Renal pelvis (tissue), 4 donors: ENCODE results near the gene TLR7. TPM values are rescaled to one million over a fixed set of nuclear protein-coding genes. Genes with fewer than 3 reads are reported as not detected.

Experiments
- DNase-seq: peaks from one replicate; pipeline ENCODE4 v3.0.0-alpha.2; 2013
- polyA plus RNA-seq, 3 donors: library from polyadenylated mRNA; unstranded; fragments of 120-200 nt; gene quantifications; one replicate each; pipeline ENCODE4 v1.2.1, GENCODE V29; 2013; ENCODE audit not compliant: insufficient read length in 3 of 3

Gene TLR7
- polyA plus RNA-seq, 3 donors, result 0.44 to 0.68 (median 0.58) TPM

DNA sequence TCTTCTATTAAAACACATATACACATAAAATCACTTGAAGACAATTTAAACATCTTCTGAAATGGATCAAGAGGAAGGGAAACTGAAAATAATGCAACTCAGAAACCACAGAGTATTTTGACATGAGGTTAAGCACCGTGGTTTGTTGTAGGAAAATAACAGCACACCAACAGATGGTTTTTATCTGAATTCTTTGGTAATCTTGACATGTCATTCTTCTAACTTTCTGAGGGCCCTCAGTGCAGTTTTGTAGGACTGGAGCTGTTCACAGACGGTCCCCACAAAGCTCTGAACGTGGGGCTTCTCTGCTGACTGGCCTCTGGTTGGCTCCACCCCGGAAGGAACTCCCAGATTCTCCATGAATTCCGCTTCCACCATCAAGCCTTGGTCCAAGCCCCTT, 23.6 kb downstream of the TLR7 start:
- DNase-seq, result no peak

DNA sequence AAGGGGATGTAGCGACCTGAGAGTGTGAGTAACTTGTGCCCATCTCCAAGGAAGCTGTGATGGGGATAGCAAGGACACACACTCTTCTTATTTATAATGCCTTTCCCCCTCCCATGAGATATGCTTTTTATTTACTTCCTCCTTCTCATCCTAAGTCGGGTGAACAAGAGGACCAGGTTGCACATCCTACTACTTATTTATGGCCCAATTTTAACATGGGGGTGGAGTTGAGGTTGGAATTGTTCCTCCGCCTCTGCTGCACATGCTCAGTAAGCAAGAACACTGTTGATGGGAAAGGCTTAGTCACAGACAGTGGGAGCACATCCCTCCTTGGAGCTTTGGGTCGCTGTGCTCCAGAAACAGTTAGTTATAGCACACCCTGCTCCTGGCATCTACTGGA, 24.3 kb downstream of the TLR7 start:
- no peak for DNase-seq

DNA sequence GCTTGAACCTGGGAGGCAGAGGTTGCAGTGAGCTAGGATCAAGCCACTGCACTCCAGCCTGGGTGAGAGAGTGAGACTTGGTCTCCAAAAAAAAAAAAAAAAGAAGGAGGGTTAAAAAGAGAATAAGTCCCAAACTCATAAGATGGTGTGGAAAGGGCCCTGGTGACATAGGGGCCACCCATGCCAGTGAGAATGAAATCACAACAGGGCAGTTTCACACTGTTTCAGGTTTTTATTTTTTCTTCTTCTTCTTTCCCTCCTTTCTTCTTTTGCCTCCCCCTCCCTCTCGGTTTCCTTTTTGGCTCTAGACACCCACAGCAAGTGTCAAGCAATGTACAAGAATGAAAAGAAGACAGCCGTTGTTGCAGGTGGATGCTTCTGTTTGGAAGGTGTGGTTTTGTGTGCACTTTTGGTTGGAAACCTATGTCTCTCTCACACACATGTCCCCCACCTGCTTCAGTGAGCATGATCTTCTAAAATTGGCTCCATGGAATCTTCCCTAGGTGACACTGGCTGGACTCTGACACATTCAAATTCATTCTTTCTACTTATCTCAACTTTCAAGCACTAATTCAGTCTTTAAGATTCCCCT, 25.1 kb downstream of the TLR7 start:
- DNase-seq, result no peak

DNA sequence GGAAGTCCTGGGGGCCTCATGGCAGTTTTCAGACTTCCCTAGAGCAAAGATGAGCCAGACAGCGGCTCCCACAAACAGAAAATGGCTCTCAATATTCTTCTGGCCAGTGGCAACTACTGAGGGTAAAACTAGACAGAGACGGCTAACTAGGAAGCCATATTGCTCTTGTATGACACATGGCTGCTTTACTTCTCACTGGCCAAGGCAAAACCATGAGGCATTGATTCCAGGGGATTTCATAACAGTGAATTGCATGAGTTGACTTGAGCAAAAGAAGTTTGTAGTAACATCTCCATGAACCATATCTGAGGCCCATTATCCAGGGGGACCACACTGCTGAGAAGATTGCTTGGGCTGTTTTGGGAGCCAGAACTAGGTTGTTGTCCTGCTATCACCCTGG, 25.8 kb downstream of the TLR7 start:
- no peak for DNase-seq

DNA sequence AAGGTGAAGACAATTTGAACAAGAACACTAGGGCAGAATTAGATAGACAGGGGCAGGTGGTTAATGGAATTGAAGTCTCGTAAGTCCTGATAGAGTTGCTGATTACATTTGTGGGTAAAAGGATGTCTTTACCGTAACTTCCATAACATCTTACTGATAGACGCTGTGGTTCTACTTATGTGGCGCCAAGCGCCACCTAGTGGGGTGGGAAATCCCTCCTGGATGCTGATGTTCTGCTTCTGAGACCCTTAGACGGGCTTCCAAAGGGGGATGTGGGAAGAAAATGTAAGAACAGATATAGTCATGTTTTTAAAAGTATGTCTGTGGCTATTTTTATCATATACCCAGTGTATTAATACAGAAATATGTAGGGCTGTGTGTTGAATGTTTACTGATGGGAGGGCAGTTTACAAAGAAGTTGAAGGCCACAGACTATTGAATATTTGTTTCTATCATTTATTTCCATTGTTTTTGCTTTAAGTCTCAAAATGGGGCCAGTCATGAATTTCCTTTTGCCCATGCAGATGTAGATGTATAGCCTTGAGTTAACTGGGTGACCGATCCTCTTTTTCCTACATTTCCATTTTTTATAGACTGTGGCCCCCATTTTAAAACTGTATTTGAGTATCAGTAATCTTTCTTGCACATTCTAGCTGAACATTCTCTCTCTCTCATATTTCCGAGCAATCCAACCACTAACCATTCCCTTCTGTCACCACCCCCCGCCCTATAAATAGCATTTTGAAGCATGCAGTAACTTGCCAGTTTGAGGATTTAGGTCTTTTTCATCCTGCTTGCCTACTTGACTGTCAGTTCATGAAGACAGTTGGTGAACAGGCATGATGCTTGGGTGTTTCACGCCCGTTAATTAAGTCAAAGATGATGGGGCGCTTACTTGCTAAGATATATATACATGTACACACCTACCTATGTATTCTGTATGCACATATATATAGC, 27.5 kb downstream of the TLR7 start:
- peak; percentile 19 for DNase-seq

DNA sequence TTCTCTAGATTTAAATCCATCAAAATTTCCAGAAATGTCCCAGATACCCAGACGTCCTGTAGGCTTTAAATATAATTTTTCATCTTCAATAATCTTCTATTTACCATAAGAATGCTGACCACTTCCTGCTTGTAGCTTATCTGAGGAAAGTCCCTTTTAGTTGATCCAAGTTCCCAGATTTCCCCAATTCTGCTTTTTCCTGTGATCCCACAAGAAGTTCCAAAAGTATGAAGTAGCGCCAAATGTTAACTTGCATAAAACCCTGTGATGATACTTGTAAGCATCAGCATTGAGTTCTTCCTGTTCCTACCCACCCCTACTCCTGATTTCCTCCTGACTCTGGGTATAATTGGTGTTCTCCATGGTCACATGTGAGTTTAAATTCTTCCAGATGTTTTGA, 29.0 kb downstream of the TLR7 start:
- no peak for DNase-seq

DNA sequence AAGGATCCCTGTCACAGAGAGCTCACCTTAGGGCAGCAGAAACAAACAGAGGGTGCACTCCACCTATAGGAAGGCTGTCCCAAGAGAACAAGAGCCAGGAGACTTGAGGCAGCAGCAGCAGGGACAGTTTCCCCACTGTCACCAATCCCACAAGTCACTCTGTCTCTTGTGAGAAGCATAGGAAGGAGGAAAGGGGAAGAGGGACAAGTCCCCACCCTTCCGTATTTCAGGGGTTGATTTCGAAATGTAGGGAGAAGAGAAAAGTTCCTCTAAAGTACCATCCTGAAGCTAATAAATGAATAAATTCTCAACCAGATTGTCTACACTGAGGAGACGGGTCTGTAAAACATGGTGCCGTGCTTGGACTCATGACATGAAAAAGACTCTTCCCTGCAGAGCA, 30.1 kb downstream of the TLR7 start:
- DNase-seq, result no peak

DNA sequence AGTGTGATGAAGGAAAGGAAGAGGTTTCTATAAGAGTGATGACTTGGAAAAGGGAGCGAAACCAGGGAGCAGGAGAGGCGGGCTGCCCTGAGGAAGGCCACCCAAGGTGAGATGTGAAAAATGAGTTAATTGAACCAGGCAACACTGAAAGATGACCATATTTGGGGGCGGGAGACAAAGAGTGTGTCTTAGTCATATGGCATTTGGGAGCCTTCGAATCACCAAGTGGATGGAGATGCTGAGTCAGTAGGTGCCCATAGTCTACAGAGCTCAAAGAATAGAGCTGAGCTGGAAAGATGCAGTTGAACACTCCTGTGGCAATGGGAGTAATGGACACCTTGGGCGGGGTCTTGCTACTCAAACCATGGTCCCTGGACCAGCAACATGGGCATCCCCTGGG, 31.2 kb downstream of the TLR7 start:
- no peak for DNase-seq

DNA sequence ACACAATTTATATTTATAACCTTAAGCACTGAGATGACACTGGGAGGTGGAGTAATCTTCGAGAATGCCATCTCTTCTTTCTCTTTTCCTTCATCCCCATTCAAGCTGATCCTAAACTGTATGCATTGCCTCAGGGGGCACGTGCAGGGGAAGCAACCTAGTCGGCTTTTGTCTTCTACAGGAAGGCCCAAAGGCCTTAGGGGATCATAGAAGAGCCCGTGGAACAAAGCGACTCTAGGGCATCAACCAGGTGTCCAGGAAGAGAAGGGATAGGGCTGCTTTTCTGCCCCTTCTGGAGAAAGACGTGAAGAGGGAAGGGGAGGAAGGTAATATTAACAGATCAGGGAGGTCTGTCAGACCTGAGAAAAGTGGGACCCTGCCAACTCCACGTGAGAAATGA, 32.6 kb downstream of the TLR7 start:
- no peak for DNase-seq

DNA sequence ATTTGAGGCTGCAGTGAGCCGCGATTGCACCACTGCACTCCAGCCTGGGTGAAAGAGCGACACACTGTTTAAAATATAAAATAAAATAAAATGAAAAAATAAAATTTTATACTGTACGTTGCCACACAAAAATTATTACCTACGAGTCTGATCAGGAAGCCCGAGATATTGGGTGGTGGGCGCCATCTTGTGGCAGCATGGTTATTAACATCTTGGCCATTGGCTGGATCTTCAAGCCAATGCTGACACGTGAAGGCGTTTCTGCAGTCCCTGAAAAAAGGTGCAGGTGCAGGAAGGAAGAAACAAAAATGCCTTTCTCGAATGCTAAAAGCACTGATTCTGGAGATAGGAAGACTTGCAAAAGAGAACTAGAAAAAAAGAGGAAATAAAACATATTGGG, 34.6 kb downstream of the TLR7 start:
- DNase-seq, result peak; percentile 19

DNA sequence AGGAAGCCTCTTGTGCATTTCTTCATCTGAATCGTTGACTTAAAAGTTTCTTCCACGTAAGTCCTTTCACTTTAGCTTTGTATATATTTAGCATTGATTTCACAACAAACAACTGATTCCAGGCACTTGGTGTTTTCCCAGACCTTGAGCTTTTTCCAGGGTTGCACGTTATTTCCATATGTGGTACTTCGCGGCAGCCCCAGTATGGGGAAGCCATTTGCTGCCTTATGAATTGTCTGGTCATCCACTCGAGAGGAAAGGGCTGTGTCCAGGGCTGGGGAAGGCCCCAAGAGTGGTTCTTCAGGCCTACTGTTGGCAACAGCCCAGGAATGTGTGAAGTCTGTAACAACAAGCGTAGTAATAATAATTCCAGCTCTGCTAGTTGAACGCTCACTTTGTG, 36.8 kb downstream of the TLR7 start:
- DNase-seq, result no peak

DNA sequence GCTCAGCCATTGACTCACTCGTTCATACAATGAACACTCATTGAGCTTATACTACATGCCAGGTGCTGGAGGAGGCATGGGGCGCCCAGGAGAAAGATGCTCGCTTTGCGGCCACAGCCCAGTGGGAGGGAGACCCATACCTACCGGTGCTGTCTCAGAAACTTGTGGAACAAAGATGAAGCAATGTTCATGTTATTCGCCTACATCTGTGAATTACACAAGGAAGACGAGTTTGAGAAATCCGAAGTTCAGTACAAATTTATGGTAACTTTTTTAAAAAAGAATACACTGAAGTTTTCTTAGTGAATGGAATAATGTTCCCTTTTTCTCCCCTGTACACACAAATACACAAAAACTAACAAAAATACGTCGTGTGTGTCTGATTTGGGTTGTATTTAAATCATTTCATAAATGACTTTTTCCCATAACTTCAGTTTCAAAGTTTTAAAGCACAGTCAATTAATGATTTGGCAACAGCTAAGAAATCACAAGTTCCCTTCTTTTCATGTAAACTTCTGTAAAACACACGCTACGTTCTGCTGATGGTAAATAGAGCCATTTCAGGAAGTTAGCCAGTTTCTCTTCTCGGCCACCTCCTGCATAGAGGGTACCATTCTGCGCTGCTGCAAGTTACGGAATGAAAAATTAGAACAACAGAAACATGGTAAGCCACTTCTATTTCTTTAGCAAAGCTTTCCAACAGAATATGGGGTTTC, 39.3 kb downstream of the TLR7 start, which contains the start of gene TLR8:
TLR8 (plus strand) TSS at position 575 of the 716 bp plus-strand sequence; CDS start at position 662, 87 bp downstream.
- no peak for DNase-seq

DNA sequence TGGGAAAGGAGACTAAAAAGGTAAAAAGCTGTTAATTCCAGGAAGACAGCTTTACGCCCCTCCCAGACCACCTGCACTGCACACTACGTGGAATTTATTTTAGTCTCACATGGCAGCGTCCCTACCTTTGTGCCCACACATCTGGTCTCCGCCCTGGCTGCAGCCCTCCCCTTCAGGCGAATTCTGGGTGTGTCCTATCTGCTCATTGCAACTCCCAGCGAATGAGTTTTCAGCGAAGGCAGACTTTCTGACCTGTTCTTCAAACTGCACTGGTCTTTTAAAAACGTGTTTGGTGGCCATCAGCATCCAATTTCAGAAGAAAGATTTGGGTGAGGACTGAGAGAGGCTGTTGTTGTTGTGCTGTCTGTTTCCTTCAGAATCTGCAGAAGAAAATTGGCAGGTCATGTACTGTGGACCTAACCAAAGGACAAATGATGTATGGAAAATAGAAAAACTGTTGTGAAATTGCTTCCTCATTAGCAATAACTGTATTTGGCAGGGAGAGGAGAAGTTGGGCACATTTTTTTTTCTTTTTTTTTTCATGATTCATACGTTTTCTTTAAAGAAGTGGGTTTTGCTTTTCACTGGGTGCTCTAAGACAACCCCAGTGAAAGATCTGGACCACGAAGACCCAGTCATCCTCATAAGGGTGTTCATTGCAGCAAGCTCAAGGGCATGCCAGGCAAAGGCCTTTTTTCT, 43.7 kb downstream of the TLR7 start:
- no peak for DNase-seq

DNA sequence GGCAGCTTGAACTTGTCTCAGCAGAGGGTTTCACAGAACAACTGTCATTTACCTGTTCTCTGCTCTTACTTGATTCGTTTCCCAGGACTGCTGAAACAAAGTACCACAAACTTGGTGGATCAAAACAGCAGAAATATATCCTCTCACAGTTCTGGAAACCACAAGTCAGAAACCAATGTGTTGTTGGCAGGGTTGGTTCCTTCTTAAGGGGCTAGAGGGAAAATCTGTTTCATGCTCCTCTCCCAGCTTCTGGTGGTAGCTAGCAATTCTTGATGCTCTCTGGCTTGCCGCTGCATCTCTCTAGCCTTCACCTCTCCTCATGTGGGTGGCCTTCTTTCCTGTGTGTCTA, 44.2 kb downstream of the TLR7 start:
- DNase-seq, result no peak

DNA sequence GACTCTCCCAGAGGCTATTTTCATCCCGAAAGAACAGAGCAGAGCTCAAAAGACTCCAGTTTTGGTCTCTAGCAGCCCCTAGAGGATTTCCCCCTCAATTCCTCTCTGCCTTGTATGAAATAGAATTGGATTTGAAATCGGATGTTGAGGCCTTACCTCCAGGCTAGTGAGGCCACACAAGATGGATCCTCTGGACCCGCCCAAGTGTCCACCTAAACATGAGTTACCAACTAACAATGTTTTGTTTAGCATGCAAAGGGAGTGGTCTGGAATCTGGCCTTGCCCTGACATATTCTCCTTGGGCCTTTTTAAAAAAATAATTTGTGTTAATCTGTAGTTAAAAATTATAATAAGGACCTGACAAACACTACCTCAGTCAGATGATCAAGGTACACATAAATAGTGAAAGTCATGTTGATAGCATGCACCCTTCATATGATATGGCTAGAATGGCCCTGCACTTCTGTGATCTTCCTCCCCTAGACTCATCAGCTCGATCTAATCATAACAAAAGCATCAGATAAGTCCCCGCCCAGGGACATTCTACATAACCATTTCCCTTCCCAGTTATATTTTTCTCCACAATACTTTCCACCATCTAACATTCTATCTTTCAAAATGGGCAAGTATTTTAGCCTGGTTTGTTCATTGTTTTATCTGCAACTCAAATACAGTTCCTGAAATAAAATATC, 46.1 kb downstream of the TLR7 start:
- no peak for DNase-seq

DNA sequence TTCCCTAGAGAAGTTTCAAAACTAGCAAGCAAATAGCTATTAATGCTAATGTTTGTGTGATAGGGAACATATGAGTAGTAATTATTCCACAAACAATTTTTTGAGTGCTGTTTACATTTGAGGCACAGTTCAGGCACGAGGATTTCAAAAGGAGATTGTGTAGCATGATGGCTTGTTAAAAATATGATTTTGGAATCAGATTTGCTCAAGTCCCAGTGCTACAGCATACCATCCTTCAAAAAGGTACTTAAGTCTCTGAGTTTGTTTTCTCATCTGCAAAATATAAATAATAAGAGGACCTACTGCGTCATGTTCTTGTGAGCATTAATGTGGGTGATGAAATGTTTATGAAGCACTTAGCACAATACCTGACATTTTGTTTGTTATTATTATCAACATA, 50.9 kb downstream of the TLR7 start:
- DNase-seq, result no peak

DNA sequence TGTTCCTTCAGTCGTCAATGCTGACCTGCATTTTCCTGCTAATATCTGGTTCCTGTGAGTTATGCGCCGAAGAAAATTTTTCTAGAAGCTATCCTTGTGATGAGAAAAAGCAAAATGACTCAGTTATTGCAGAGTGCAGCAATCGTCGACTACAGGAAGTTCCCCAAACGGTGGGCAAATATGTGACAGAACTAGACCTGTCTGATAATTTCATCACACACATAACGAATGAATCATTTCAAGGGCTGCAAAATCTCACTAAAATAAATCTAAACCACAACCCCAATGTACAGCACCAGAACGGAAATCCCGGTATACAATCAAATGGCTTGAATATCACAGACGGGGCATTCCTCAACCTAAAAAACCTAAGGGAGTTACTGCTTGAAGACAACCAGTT, 52.2 kb downstream of the TLR7 start:
- no peak for DNase-seq

DNA sequence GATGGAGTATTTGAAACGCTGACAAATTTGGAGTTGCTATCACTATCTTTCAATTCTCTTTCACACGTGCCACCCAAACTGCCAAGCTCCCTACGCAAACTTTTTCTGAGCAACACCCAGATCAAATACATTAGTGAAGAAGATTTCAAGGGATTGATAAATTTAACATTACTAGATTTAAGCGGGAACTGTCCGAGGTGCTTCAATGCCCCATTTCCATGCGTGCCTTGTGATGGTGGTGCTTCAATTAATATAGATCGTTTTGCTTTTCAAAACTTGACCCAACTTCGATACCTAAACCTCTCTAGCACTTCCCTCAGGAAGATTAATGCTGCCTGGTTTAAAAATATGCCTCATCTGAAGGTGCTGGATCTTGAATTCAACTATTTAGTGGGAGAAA, 52.7 kb downstream of the TLR7 start:
- DNase-seq, result no peak

DNA sequence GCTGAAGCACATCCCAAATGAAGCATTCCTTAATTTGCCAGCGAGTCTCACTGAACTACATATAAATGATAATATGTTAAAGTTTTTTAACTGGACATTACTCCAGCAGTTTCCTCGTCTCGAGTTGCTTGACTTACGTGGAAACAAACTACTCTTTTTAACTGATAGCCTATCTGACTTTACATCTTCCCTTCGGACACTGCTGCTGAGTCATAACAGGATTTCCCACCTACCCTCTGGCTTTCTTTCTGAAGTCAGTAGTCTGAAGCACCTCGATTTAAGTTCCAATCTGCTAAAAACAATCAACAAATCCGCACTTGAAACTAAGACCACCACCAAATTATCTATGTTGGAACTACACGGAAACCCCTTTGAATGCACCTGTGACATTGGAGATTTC, 54.1 kb downstream of the TLR7 start:
- DNase-seq, result no peak

DNA sequence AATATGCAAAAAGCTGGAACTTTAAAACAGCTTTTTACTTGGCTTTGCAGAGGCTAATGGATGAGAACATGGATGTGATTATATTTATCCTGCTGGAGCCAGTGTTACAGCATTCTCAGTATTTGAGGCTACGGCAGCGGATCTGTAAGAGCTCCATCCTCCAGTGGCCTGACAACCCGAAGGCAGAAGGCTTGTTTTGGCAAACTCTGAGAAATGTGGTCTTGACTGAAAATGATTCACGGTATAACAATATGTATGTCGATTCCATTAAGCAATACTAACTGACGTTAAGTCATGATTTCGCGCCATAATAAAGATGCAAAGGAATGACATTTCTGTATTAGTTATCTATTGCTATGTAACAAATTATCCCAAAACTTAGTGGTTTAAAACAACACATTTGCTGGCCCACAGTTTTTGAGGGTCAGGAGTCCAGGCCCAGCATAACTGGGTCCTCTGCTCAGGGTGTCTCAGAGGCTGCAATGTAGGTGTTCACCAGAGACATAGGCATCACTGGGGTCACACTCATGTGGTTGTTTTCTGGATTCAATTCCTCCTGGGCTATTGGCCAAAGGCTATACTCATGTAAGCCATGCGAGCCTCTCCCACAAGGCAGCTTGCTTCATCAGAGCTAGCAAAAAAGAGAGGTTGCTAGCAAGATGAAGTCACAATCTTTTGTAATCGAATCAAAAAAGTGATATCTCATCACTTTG, 55.2 kb downstream of the TLR7 start:
- DNase-seq, result no peak

DNA sequence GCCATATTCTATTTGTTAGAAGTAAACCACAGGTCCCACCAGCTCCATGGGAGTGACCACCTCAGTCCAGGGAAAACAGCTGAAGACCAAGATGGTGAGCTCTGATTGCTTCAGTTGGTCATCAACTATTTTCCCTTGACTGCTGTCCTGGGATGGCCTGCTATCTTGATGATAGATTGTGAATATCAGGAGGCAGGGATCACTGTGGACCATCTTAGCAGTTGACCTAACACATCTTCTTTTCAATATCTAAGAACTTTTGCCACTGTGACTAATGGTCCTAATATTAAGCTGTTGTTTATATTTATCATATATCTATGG, 55.7 kb downstream of the TLR7 start:
- DNase-seq, result no peak
